ENCODE results near the gene MRPS21.

- TF ChIP-seq HDGF (IDR thresholded peaks at IDR 0.05) (no peak), NR2C2 (CRISPR knock-in tag; IDR thresholded peaks at IDR 0.05) (peak; percentile 66; the same call in 1 of the 2 replicates), NR2C2 (tag; IDR thresholded peaks at IDR 0.05) (peak; percentile 88), TAF1 (IDR thresholded peaks at IDR 0.05; ENCODE audit: control insufficient read depth, extremely low read depth, insufficient read depth, low read length, severe bottlenecking) (peak; percentile 93), ETV5 (CRISPR knock-in tag; IDR thresholded peaks at IDR 0.05; ENCODE audit: low read depth) (peak; percentile 83), EP300 (IDR thresholded peaks at IDR 0.05; ENCODE audit: low read length) (no peak), RBM14 (IDR thresholded peaks at IDR 0.05; ENCODE audit: borderline replicate concordance, insufficient read depth, low read depth, low read length) (no peak), CEBPB (tag; IDR thresholded peaks at IDR 0.05) (no peak), MXD1 (CRISPR knock-in tag; IDR thresholded peaks at IDR 0.05; ENCODE audit: borderline replicate concordance, poor library complexity, severe bottlenecking) (peak; percentile 31), ZNF717 (CRISPR knock-in tag; IDR thresholded peaks at IDR 0.05) (no peak), EZH2 (IDR thresholded peaks at IDR 0.05; ENCODE audit: borderline replicate concordance, low read depth, low read length) (no peak), CTCF (IDR thresholded peaks at IDR 0.05 in 2 of 3, conservative IDR thresholded peaks at IDR 0.05 in 1 of 3; ENCODE audit: insufficient read depth in 2 of 3, low read depth in 1 of 3, low read length in 3 of 3) (no peak), PREB (CRISPR knock-in tag; IDR thresholded peaks at IDR 0.05) (0 out of 2 replicates have a peak, but pooled peaks have one; percentile 42), ESRRA (IDR thresholded peaks at IDR 0.05; ENCODE audit: borderline replicate concordance, low read depth) (peak; percentile 94), EHMT2 (IDR thresholded peaks at IDR 0.05) (no peak)
Measured at GRCh38 chr1:150293433-150294253, at the start of gene MRPS21.

Data from K562 (cell line).